ENCODE measurements around the gene CYTH1. TPM values are rescaled to one million over a fixed set of nuclear protein-coding genes. Genes with fewer than 3 reads are reported as not detected.

The CYTH1 gene
- total and polyA plus RNA-seq, 2 experiments from 2014 or later, result 10.4 to 11.7 TPM

- Histone ChIP-seq H4K20me1 (ENCODE audit: insufficient read depth) (no peaks in the 10 kb centered on the region), H3K79me2 (ENCODE audit: insufficient read depth) (no peaks in the 10 kb centered on the region), H3K9me3 (ENCODE audit: low read depth) (no peaks in the 10 kb centered on the region), H3F3A (ENCODE audit: insufficient read depth) (no peaks in the 10 kb centered on the region), H3K9ac (no peak overlapping the region), H3K36me3 (ENCODE audit: low read depth) (no peaks in the 10 kb centered on the region), H3K27ac (no peak overlapping the region), H2AFZ (no peak overlapping the region), H3K4me1 (ENCODE audit: insufficient read depth) (no peaks in the 10 kb centered on the region), H3K9me2 (ENCODE audit: insufficient read depth) (no peaks in the 10 kb centered on the region), H3K4me3 (no peak overlapping the region), H3K27me3 (replicated peaks; ENCODE audit: insufficient read depth) (no peaks in the 10 kb centered on the region), H3K4me2 (ENCODE audit: unreplicated experiment) (no peak overlapping the region)
- TF ChIP-seq EZH2phosphoT487 (IDR thresholded peaks at IDR 0.05; ENCODE audit: insufficient read depth, low read depth), result no peak
- no peak for TF ChIP-seq EZH2 (IDR thresholded peaks at IDR 0.05; ENCODE audit: insufficient read depth, poor library complexity, severe bottlenecking)
- 83 to 84% methylated on average over 21 to 22 of the region's 23 CpGs for WGBS, 2 experiments (ENCODE audit: low coverage in 1 of 2, low lambda C conversion rate in 2 of 2, missing lambda C conversion rate in 2 of 2)
- no peak for DNase-seq
- in situ Hi-C loops (cut with MboI), result no loop called here
These were observed 152.6 kb downstream of the CYTH1 start for GRCh38 chr17:78629436-78629995.

- Histone ChIP-seq H3K4me3 (no peak overlapping the region), H3K27ac (no peak overlapping the region), H3K4me2 (ENCODE audit: unreplicated experiment) (no peak overlapping the region), H3K79me2 (ENCODE audit: insufficient read depth) (no peaks in the 10 kb centered on the region), H3K4me1 (ENCODE audit: insufficient read depth) (no peaks in the 10 kb centered on the region), H3K9ac (no peak overlapping the region), H3K9me2 (ENCODE audit: insufficient read depth) (no peaks in the 10 kb centered on the region), H4K20me1 (ENCODE audit: insufficient read depth) (no peaks in the 10 kb centered on the region), H3K27me3 (replicated peaks; ENCODE audit: insufficient read depth) (no peaks in the 10 kb centered on the region), H2AFZ (no peak overlapping the region), H3K9me3 (ENCODE audit: low read depth) (no peaks in the 10 kb centered on the region), H3F3A (ENCODE audit: insufficient read depth) (no peaks in the 10 kb centered on the region), H3K36me3 (ENCODE audit: low read depth) (no peaks in the 10 kb centered on the region)
- in situ Hi-C loops (cut with MboI), result no loop called here
- WGBS, 2 experiments (ENCODE audit: low coverage in 1 of 2, low lambda C conversion rate in 2 of 2, missing lambda C conversion rate in 2 of 2), result 86 to 91% methylated on average over 30 of the region's 30 CpGs
- TF ChIP-seq EZH2 (IDR thresholded peaks at IDR 0.05; ENCODE audit: insufficient read depth, poor library complexity, severe bottlenecking) (no peak), EZH2phosphoT487 (IDR thresholded peaks at IDR 0.05; ENCODE audit: insufficient read depth, low read depth) (no peak)
- no peak for DNase-seq
These were observed 153.3 kb downstream of the CYTH1 start for GRCh38 chr17:78628547-78629435.

- in situ Hi-C loops (cut with MboI), result no loop called here
- Histone ChIP-seq H3K36me3 (ENCODE audit: low read depth) (no peaks in the 10 kb centered on the region), H3K27me3 (replicated peaks; ENCODE audit: insufficient read depth) (no peaks in the 10 kb centered on the region), H3K9me3 (ENCODE audit: low read depth) (no peaks in the 10 kb centered on the region), H3F3A (ENCODE audit: insufficient read depth) (no peaks in the 10 kb centered on the region), H3K9me2 (ENCODE audit: insufficient read depth) (no peaks in the 10 kb centered on the region), H3K27ac (no peak overlapping the region), H3K79me2 (ENCODE audit: insufficient read depth) (no peaks in the 10 kb centered on the region), H3K9ac (no peak overlapping the region), H4K20me1 (ENCODE audit: insufficient read depth) (no peaks in the 10 kb centered on the region), H3K4me2 (ENCODE audit: unreplicated experiment) (no peak overlapping the region), H2AFZ (no peak overlapping the region), H3K4me1 (ENCODE audit: insufficient read depth) (no peaks in the 10 kb centered on the region), H3K4me3 (no peak overlapping the region)
- WGBS, 2 experiments (ENCODE audit: low coverage in 1 of 2, low lambda C conversion rate in 2 of 2, missing lambda C conversion rate in 2 of 2), result 54 to 59% methylated on average over 14 of the region's 14 CpGs
- no peak for DNase-seq
- TF ChIP-seq EZH2 (IDR thresholded peaks at IDR 0.05; ENCODE audit: insufficient read depth, poor library complexity, severe bottlenecking) (no peak), EZH2phosphoT487 (IDR thresholded peaks at IDR 0.05; ENCODE audit: insufficient read depth, low read depth) (no peak)
These were observed 157.5 kb downstream of the CYTH1 start for GRCh38 chr17:78624324-78625151.

Small RNA genes within 50 kb of the gene (small RNA-seq; reads per million reads assigned to genes)
- gene RNU6-638P (ENCODE audit: low read depth, low replicate concordance), result not detected

Other genes with a start within 250 kb of the CYTH1 start
- not detected in 2 replicates for gene DNAH17, start 204.9 kb downstream of the CYTH1 start, total RNA-seq (2014; rRNA removed; shearing (Covaris generic))
- gene DNAH17, start 204.9 kb downstream of the CYTH1 start, polyA plus RNA-seq (2016; fragmentation: Nextera tagmentation; extraction: Ambion mirVana), result 0.18 and 0.64 TPM in 2 replicates
- 30.2 and 35.5 TPM in 2 replicates for gene USP36, start 58.5 kb upstream of the CYTH1 start, total RNA-seq (2014; rRNA removed; shearing (Covaris generic))
- 19.9 and 22.3 TPM in 2 replicates for gene USP36, start 58.5 kb upstream of the CYTH1 start, polyA plus RNA-seq (2016; fragmentation: Nextera tagmentation; extraction: Ambion mirVana)
- 0.11 and 1.0 TPM in 2 replicates for gene CEP295NL, start 120.9 kb upstream of the CYTH1 start, total RNA-seq (2014; rRNA removed; shearing (Covaris generic))
- 0.14 and 0.35 TPM in 2 replicates for gene CEP295NL, start 120.9 kb upstream of the CYTH1 start, polyA plus RNA-seq (2016; fragmentation: Nextera tagmentation; extraction: Ambion mirVana)
- gene TIMP2, start 143.1 kb upstream of the CYTH1 start, total RNA-seq (2014; rRNA removed; shearing (Covaris generic)), result 587 and 620 TPM in 2 replicates
- gene TIMP2, start 143.1 kb upstream of the CYTH1 start, polyA plus RNA-seq (2016; fragmentation: Nextera tagmentation; extraction: Ambion mirVana), result 102 and 103 TPM in 2 replicates
- gene LGALS3BP, start 197.7 kb upstream of the CYTH1 start, total RNA-seq (2014; rRNA removed; shearing (Covaris generic)), result 8.3 and 8.8 TPM in 2 replicates
- gene LGALS3BP, start 197.7 kb upstream of the CYTH1 start, polyA plus RNA-seq (2016; fragmentation: Nextera tagmentation; extraction: Ambion mirVana), result 8.6 and 12.6 TPM in 2 replicates
- 52.0 and 52.4 TPM in 2 replicates for gene CANT1, start 227.5 kb upstream of the CYTH1 start, total RNA-seq (2014; rRNA removed; shearing (Covaris generic))
- gene CANT1, start 227.5 kb upstream of the CYTH1 start, polyA plus RNA-seq (2016; fragmentation: Nextera tagmentation; extraction: Ambion mirVana), result 44.8 and 46.2 TPM in 2 replicates
- gene C1QTNF1, start 241.9 kb upstream of the CYTH1 start, total RNA-seq (2014; rRNA removed; shearing (Covaris generic)), result 12.2 and 14.4 TPM in 2 replicates
- gene C1QTNF1, start 241.9 kb upstream of the CYTH1 start, polyA plus RNA-seq (2016; fragmentation: Nextera tagmentation; extraction: Ambion mirVana), result 5.7 and 6.1 TPM in 2 replicates

Data from GM23248 (cell line).